Activated effector memory CD4-positive, alpha-beta T cell treated with anti-CD3 and anti-CD28 coated beads, Interleukin-2, amount 50 U/mL, for 16 hours (primary cell): ENCODE measurements around the gene PCIF1.

ENCODE experiments used
- DNase-seq: peaks from one replicate; pipeline ENCODE4 v3.0.0-alpha.2; 2020

The PCIF1 gene

GRCh38 chr20:45997187-45997586 lies 62.7 kb downstream of the PCIF1 start:
- no peak for DNase-seq
